Measurements from ENCODE around the gene AP3D1. TPM values are rescaled to one million over a fixed set of nuclear protein-coding genes. Genes with fewer than 3 reads are reported as not detected.

Gene AP3D1
- total and polyA plus RNA-seq, 4 donors = 21.7 to 79.8 (median 59.6) TPM

DNA sequence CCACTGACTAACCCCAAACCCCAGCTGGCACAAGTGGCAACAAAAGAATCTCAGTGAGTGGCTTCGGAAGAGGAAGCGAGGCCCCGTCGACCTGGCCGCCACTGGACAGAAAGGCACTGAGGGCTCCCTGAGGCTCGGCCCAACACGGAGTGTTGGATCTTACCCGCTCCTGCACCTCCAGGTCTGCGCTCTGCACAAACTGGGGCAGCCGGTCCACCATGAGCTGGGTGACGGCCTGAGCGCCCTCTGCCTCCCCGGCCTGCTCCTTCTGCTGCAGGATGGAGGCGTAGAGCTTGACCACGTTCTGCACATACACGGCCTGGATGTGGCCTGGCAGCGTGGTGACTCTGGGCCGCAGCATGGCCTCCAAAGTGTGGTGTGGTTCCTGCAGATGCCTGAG, 32.9 kb downstream of the AP3D1 start:
- DNase-seq (ENCODE audit: low spot score) = no peak
- WGBS = 97% methylated on average over 18 of the region's 18 CpGs
- no peaks in the 10 kb centered on the region for H3K27me3 ChIP-seq (ENCODE audit: control insufficient read depth in 4 of 4, insufficient read depth in 4 of 4, low read length in 3 of 4)
- H3K9me3 ChIP-seq (ENCODE audit: control insufficient read depth in 4 of 4, low read length in 3 of 4) = no peaks in the 10 kb centered on the region
- no peak overlapping the region for H3K4me3 ChIP-seq (ENCODE audit: low read depth in 1 of 3, low read length in 3 of 3)
- peaks cover 34 to 95% (median 60%) of the 10 kb centered on the region in 4 donors for H3K36me3 ChIP-seq (ENCODE audit: control insufficient read depth in 4 of 4, insufficient read depth in 3 of 4, low read depth in 1 of 4, low read length in 3 of 4)
- no peaks in the 10 kb centered on the region for H3K4me1 ChIP-seq (ENCODE audit: control insufficient read depth in 4 of 4, insufficient read depth in 4 of 4, low read length in 3 of 4)
- TF ChIP-seq RXRA (IDR thresholded peaks at IDR 0.05) = no peak
- TF ChIP-seq, protein P1, sequence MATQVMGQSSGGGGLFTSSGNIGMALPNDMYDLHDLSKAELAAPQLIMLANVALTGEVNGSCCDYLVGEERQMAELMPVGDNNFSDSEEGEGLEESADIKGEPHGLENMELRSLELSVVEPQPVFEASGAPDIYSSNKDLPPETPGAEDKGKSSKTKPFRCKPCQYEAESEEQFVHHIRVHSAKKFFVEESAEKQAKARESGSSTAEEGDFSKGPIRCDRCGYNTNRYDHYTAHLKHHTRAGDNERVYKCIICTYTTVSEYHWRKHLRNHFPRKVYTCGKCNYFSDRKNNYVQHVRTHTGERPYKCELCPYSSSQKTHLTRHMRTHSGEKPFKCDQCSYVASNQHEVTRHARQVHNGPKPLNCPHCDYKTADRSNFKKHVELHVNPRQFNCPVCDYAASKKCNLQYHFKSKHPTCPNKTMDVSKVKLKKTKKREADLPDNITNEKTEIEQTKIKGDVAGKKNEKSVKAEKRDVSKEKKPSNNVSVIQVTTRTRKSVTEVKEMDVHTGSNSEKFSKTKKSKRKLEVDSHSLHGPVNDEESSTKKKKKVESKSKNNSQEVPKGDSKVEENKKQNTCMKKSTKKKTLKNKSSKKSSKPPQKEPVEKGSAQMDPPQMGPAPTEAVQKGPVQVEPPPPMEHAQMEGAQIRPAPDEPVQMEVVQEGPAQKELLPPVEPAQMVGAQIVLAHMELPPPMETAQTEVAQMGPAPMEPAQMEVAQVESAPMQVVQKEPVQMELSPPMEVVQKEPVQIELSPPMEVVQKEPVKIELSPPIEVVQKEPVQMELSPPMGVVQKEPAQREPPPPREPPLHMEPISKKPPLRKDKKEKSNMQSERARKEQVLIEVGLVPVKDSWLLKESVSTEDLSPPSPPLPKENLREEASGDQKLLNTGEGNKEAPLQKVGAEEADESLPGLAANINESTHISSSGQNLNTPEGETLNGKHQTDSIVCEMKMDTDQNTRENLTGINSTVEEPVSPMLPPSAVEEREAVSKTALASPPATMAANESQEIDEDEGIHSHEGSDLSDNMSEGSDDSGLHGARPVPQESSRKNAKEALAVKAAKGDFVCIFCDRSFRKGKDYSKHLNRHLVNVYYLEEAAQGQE (IDR thresholded peaks at IDR 0.05) = no peak
- no peak overlapping the region for H3K27ac ChIP-seq (ENCODE audit: low read depth in 1 of 2, low read length in 2 of 2)
- H3K9ac ChIP-seq (ENCODE audit: low read depth in 1 of 2, low read length in 2 of 2) = no peak overlapping the region

DNA sequence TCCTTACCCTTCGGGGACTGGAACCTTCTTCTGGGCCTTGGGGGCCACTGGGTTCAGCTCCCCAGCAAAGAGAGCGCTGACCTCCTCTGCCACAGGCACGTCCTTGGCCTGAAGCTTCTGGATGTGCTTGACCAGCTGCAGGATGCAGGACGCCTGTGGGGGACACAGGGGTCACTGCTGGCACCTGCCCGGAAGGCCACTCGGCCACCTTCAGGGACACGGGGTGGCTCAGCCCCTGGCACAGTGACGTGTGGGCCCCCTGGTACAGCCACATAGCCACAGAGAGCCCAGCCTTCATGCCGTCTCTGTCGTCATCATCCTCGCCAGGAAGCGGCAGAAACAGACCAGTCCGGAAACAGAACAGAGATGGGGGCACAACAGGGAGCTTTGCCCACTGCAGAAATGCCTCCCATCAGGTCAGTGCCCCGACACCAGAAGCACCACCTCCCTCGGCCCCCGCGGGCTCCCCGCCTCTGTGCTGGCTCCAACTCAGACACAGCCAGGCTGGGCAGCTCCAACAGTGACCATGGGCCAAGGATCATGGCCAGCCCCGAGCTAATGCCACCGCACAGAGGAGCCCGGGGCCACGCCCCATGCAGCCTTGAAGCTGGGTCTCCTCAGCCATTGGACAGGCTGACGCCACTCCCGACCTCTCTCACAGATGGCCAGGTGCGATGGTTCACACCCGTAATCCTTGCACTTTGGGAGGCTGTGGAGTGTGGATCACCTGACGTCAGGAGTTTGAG, 34.0 kb downstream of the AP3D1 start:
- Histone ChIP-seq H3K9me3 (ENCODE audit: control insufficient read depth in 4 of 4, low read length in 3 of 4) (no peaks in the 10 kb centered on the region), H3K4me1 (ENCODE audit: control insufficient read depth in 4 of 4, insufficient read depth in 4 of 4, low read length in 3 of 4) (no peaks in the 10 kb centered on the region), H3K27me3 (ENCODE audit: control insufficient read depth in 4 of 4, insufficient read depth in 4 of 4, low read length in 3 of 4) (no peaks in the 10 kb centered on the region), H3K4me3 (ENCODE audit: low read depth in 1 of 3, low read length in 3 of 3) (no peak overlapping the region), H3K27ac (ENCODE audit: low read depth in 1 of 2, low read length in 2 of 2) (no peak overlapping the region), H3K9ac (ENCODE audit: low read depth in 1 of 2, low read length in 2 of 2) (no peak overlapping the region), H3K36me3 (ENCODE audit: control insufficient read depth in 4 of 4, insufficient read depth in 3 of 4, low read depth in 1 of 4, low read length in 3 of 4) (peaks cover 33 to 93% (median 59%) of the 10 kb centered on the region in 4 donors)
- TF ChIP-seq, protein P1 (IDR thresholded peaks at IDR 0.05) = no peak
- TF ChIP-seq FOXA1 (IDR thresholded peaks at IDR 0.05) = no peak
- TF ChIP-seq, protein P2, sequence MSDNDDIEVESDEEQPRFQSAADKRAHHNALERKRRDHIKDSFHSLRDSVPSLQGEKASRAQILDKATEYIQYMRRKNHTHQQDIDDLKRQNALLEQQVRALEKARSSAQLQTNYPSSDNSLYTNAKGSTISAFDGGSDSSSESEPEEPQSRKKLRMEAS (IDR thresholded peaks at IDR 0.05) = no peak
- no peak for TF ChIP-seq NR2F2 (IDR thresholded peaks at IDR 0.05)
- TF ChIP-seq, protein P3, sequence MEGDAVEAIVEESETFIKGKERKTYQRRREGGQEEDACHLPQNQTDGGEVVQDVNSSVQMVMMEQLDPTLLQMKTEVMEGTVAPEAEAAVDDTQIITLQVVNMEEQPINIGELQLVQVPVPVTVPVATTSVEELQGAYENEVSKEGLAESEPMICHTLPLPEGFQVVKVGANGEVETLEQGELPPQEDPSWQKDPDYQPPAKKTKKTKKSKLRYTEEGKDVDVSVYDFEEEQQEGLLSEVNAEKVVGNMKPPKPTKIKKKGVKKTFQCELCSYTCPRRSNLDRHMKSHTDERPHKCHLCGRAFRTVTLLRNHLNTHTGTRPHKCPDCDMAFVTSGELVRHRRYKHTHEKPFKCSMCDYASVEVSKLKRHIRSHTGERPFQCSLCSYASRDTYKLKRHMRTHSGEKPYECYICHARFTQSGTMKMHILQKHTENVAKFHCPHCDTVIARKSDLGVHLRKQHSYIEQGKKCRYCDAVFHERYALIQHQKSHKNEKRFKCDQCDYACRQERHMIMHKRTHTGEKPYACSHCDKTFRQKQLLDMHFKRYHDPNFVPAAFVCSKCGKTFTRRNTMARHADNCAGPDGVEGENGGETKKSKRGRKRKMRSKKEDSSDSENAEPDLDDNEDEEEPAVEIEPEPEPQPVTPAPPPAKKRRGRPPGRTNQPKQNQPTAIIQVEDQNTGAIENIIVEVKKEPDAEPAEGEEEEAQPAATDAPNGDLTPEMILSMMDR (IDR thresholded peaks at IDR 0.05; ENCODE audit: low read depth, low read length, missing input control) = no peak
- TF ChIP-seq HNF4G (IDR thresholded peaks at IDR 0.05) = no peak
- TF ChIP-seq, protein P4, sequence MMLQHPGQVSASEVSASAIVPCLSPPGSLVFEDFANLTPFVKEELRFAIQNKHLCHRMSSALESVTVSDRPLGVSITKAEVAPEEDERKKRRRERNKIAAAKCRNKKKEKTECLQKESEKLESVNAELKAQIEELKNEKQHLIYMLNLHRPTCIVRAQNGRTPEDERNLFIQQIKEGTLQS (IDR thresholded peaks at IDR 0.05) = no peak
- TF ChIP-seq GABPA (IDR thresholded peaks at IDR 0.05 in 1 of 2, conservative IDR thresholded peaks at IDR 0.05 in 1 of 2) = no peak
- no peak for TF ChIP-seq EGR1 (IDR thresholded peaks at IDR 0.05; ENCODE audit: low read depth in 2 of 2)
- TF ChIP-seq TAF1 (conservative IDR thresholded peaks at IDR 0.05) = no peak
- TF ChIP-seq YY1 (IDR thresholded peaks at IDR 0.05) = no peak
- no peak for TF ChIP-seq FOXA2 (IDR thresholded peaks at IDR 0.05)
- no peak for TF ChIP-seq SP1 (IDR thresholded peaks at IDR 0.05)
- no peak for TF ChIP-seq JUND (IDR thresholded peaks at IDR 0.05)
- TF ChIP-seq RXRA (IDR thresholded peaks at IDR 0.05) = no peak
- no peak for TF ChIP-seq RAD21 (IDR thresholded peaks at IDR 0.05)
- TF ChIP-seq, protein P5, sequence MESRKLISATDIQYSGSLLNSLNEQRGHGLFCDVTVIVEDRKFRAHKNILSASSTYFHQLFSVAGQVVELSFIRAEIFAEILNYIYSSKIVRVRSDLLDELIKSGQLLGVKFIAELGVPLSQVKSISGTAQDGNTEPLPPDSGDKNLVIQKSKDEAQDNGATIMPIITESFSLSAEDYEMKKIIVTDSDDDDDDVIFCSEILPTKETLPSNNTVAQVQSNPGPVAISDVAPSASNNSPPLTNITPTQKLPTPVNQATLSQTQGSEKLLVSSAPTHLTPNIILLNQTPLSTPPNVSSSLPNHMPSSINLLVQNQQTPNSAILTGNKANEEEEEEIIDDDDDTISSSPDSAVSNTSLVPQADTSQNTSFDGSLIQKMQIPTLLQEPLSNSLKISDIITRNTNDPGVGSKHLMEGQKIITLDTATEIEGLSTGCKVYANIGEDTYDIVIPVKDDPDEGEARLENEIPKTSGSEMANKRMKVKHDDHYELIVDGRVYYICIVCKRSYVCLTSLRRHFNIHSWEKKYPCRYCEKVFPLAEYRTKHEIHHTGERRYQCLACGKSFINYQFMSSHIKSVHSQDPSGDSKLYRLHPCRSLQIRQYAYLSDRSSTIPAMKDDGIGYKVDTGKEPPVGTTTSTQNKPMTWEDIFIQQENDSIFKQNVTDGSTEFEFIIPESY (IDR thresholded peaks at IDR 0.05) = no peak
- TF ChIP-seq HNF4A (conservative IDR thresholded peaks at IDR 0.05) = no peak
- 92% methylated on average over 27 of the region's 27 CpGs for WGBS
- no peak for DNase-seq (ENCODE audit: low spot score)
